Esophagus squamous epithelium (tissue), 5 donors: ENCODE results near the gene SETD2. TPM values are rescaled to one million over a fixed set of nuclear protein-coding genes. Genes with fewer than 3 reads are reported as not detected.

Experiments used
- DNase-seq: peaks from one replicate; lab custom pipeline; 2025; lab: John Stamatoyannopoulos, UW
- H3K27ac ChIP-seq, 4 donors: fragments of 200-600 bp; sonication (generic); one replicate each; pipeline ENCODE4 v1.5.1; 2016 to 2019; ENCODE audit warnings: mild to moderate bottlenecking in 1 of 4
- H3K27me3 ChIP-seq, 4 donors: fragments of 200-600 bp; sonication (generic); 1 replicate in 3 of 4; 2 replicates in 1 of 4; pipeline versions ENCODE4 v1.5.1 to v1.6.0; 2017 to 2021; ENCODE audit warnings: antibody characterized with exemption in 1 of 4
- H3K36me3 ChIP-seq, 3 donors: fragments of 200-600 bp; sonication (generic); one replicate each; pipeline ENCODE4 v1.5.1; 2016 to 2019
- H3K4me1 ChIP-seq, 3 donors: fragments of 200-600 bp; sonication (generic); one replicate each; pipeline ENCODE4 v1.5.1; 2017 to 2019
- H3K4me3 ChIP-seq, 4 donors: fragments of 200-600 bp; sonication (generic); 1 replicate in 3 of 4; 2 replicates in 1 of 4; pipeline ENCODE4 v1.5.1; 2016 to 2019; ENCODE audit warnings: mild to moderate bottlenecking in 2 of 4, moderate library complexity in 1 of 4
- H3K9me3 ChIP-seq, 3 donors: fragments of 200-600 bp; sonication (generic); one replicate each; pipeline ENCODE4 v1.5.1; 2016 to 2019
- POLR2A ChIP-seq, 4 donors: fragments of 450-650 bp; IDR thresholded peaks; one replicate each; pipeline ENCODE4 v1.6.1; 2017; ENCODE audit warnings: antibody characterized with exemption in 4 of 4, mild to moderate bottlenecking in 4 of 4, moderate library complexity in 3 of 4
- WGBS, 2 donors: methylation state at CpG; one replicate each; pipeline ENCODE4 v1.1.5; 2018; 5-methylcytosine and 5-hydroxymethylcytosine counted together
- intact Hi-C: fragments of 100-400 bp; cut with DNase I; formaldehyde crosslinking; loops from one replicate; pipeline ENCODE4 v1.15.0; 2022
- total RNA-seq, 4 donors: library from RNA; depleted of rRNA; stranded (reverse); fragments of >200 nt; gene quantifications; one replicate each; pipeline ENCODE4 v1.1.0, GENCODE V29; 2016
- TF ChIP-seq, protein P1 (sequence below), 6 experiments: fragments of 450-650 bp in 4 of 6; fragments of 200-600 bp in 2 of 6; sonication (generic) in 2 of 6; IDR thresholded peaks; one replicate each; pipeline ENCODE4 v1.5.1; 2016 to 2019; ENCODE audit warnings: antibody characterized with exemption in 6 of 6, mild to moderate bottlenecking in 4 of 6, moderate library complexity in 4 of 6
- donor health status: DM: yes; HTN: yes; CAD: no.

SETD2 gene
- total RNA-seq, 4 donors from 2014 or later, result 24.3 to 59.5 (median 30.1) TPM

DNA sequence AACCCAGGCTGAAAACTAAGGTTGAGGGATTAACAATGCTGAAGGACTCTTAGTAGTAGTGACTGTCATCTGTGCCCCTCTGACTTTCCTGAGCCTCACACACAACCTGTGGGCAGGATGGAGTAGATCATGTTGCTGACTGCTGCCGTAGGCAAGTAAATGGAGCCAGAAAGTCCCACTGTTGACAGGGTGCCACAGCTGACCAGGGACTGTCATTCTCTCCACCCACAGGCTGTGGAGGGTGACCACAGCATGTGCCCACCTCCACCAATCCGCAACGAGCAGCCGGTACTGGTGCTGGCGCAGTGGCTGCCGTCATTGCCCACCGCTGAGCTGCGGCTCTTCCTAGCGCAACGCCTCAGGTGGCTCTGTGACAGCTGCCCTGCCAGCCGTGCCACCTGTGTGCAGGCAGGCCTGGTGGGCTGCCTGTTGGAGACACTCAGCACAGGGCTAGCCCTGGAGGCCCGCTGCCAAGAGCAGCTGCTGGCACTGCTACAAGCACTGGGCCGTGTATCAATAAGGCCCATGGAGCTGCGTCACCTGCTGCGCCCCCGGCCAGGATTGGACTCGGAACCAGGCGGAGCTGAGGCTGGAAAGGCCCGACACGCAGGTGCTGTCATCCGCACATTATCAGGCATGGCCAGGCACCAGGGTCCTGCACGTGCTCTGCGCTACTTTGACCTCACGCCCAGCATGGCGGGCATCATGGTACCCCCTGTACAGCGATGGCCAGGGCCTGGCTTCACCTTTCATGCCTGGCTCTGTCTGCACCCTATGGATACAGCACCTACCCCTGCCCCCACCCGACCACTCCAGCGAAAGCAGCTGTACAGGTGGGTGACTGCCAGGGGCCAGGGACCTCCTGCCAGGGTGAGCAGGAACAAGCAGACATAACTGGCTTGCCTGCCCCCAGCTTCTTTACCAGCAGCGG is 168.8 kb downstream of the SETD2 start:
- H3K27ac ChIP-seq, result no peak overlapping the region
- TF ChIP-seq POLR2A (IDR thresholded peaks at IDR 0.05), result no peak
- TF ChIP-seq, protein P1, sequence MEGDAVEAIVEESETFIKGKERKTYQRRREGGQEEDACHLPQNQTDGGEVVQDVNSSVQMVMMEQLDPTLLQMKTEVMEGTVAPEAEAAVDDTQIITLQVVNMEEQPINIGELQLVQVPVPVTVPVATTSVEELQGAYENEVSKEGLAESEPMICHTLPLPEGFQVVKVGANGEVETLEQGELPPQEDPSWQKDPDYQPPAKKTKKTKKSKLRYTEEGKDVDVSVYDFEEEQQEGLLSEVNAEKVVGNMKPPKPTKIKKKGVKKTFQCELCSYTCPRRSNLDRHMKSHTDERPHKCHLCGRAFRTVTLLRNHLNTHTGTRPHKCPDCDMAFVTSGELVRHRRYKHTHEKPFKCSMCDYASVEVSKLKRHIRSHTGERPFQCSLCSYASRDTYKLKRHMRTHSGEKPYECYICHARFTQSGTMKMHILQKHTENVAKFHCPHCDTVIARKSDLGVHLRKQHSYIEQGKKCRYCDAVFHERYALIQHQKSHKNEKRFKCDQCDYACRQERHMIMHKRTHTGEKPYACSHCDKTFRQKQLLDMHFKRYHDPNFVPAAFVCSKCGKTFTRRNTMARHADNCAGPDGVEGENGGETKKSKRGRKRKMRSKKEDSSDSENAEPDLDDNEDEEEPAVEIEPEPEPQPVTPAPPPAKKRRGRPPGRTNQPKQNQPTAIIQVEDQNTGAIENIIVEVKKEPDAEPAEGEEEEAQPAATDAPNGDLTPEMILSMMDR (IDR thresholded peaks at IDR 0.05), result no peak
- no peak for DNase-seq
- H3K4me1 ChIP-seq, result peaks cover 0 to 44% (median 24%) of the 10 kb centered on the region in 3 donors
- H3K36me3 ChIP-seq, result peaks cover 26 to 100% (median 36%) of the 10 kb centered on the region in 3 donors
- 92 to 96% methylated on average over 6 to 7 of the region's 29 CpGs for WGBS, 2 donors
- no peaks in the 10 kb centered on the region for H3K27me3 ChIP-seq
- no peaks in the 10 kb centered on the region for H3K9me3 ChIP-seq
- intact Hi-C loops, result loop anchor here (5.0 kb wide), 1 partner anchor 73 kb away; no protein-coding TSS in a partner anchor
- H3K4me3 ChIP-seq, result no peak overlapping the region

DNA sequence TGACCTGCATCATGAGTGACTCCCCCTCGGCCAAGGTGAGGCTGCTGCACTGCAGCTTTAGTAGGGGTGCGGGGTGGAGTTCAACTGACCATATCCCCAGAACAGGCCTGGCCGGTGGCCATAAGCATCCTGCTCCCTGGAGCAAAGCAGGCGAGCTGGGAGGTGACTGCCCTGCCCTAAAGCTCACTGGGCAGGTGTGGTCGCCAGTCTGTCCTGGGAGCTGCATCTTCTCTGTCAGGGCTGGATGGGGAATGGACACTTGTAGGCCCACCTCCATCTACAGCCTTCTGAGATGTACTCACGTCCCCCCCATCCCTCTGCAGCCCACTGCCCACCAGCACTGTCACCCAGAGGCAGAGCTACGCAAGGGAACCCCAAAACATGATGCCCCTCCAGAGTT is 169.9 kb downstream of the SETD2 start:
- no peak for DNase-seq
- H3K4me3 ChIP-seq, result no peak overlapping the region
- intact Hi-C loops, result no loop called here
- no peaks in the 10 kb centered on the region for H3K27me3 ChIP-seq
- H3K4me1 ChIP-seq, result peaks cover under 1 to 52% (median 24%) of the 10 kb centered on the region in 3 donors
- H3K36me3 ChIP-seq, result peaks cover 23 to 100% (median 34%) of the 10 kb centered on the region in 3 donors
- no peak for TF ChIP-seq POLR2A (IDR thresholded peaks at IDR 0.05)
- TF ChIP-seq, protein P1 (IDR thresholded peaks at IDR 0.05), result no peak
- WGBS, 2 donors, result 75 to 86% methylated on average over 2 to 6 of the region's 7 CpGs
- H3K9me3 ChIP-seq, result no peaks in the 10 kb centered on the region
- no peak overlapping the region for H3K27ac ChIP-seq

DNA sequence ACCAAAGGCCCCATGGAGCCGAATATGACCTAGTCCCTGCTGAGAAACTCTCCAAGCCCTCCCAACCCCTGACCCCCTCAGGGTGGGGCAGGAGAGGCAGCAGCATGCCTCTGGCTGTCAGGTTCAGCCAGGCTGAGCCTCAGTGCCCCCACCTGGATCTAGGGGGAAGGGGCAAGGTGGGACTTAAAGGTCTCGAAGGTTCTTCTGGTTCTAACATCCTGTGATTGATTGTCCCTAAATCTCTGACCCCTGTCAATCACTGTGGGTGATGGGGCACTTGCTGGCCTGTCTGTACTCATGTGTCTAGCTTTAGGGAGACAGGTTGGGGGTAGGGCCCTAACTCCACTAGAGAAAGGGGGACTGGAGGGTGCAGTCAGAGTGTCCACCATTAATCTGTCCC is 170.6 kb downstream of the SETD2 start:
- Histone ChIP-seq H3K9me3 (no peaks in the 10 kb centered on the region), H3K27me3 (no peaks in the 10 kb centered on the region), H3K36me3 (peaks cover 23 to 100% (median 36%) of the 10 kb centered on the region in 3 donors), H3K4me3 (no peak overlapping the region), H3K27ac (no peak overlapping the region), H3K4me1 (peaks cover 7 to 52% (median 22%) of the 10 kb centered on the region in 3 donors)
- no peak for DNase-seq
- TF ChIP-seq POLR2A (IDR thresholded peaks at IDR 0.05), result no peak
- TF ChIP-seq, protein P1 (IDR thresholded peaks at IDR 0.05), result no peak
- intact Hi-C loops, result no loop called here
- WGBS, 2 donors, result 70 to 78% methylated on average over 1 to 2 of the region's 2 CpGs

DNA sequence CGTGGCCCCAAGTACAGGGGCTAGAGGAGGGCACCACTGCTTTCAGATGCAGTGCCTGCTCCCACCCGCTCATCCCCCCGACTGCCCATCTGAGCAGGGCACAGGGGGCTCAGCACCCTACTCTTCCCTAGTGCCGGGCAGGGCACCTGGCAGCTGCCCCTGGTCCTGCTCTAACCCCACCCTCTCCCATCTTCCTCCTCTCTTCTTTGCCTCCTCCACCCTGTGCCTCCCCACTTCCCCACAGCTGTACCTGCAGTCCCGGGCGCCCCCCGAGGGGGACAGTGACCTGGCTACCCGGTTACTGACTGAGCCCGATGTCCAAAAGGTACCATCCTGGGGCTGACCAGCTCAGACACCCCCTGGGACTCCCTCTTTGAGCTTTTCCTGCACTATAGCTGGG is 171.7 kb downstream of the SETD2 start:
- TF ChIP-seq, protein P1 (IDR thresholded peaks at IDR 0.05), result no peak
- no peak for TF ChIP-seq POLR2A (IDR thresholded peaks at IDR 0.05)
- H3K27ac ChIP-seq, result no peak overlapping the region
- 95 to 97% methylated on average over 5 to 9 of the region's 9 CpGs for WGBS, 2 donors
- no peak overlapping the region for H3K4me3 ChIP-seq
- DNase-seq, result no peak
- intact Hi-C loops, result no loop called here
- H3K36me3 ChIP-seq, result peaks cover 23 to 92% (median 36%) of the 10 kb centered on the region in 3 donors
- no peaks in the 10 kb centered on the region for H3K9me3 ChIP-seq
- H3K27me3 ChIP-seq, result no peaks in the 10 kb centered on the region
- peaks cover 18 to 53% (median 24%) of the 10 kb centered on the region in 3 donors for H3K4me1 ChIP-seq
